ENCODE data around the gene B9D2. TPM values are rescaled to one million over a fixed set of nuclear protein-coding genes. Genes with fewer than 3 reads are reported as not detected.

The B9D2 gene
- total RNA-seq, 3 donors from 2014 or later = 4.0 to 7.3 (median 4.3) TPM

GRCh38 chr19:41308450-41309179 lies 55.3 kb downstream of the B9D2 start:
- H3K4me3 ChIP-seq = peak overlapping the region; percentile 74 to 94 (median 79)
- intact Hi-C loops (cut with DNase I; ENCODE audit: low total_unique reads) = loop anchor here (5.0 kb wide), 1 partner anchor 351 kb away; no protein-coding TSS in a partner anchor
- peaks cover 24% of the 10 kb centered on the region for H3K36me3 ChIP-seq
- TF ChIP-seq CTCF (IDR thresholded peaks at IDR 0.05) = peak; percentile 98 to 99 (median 98)
- peak; percentile 12 to 71 (median 71) for TF ChIP-seq POLR2AphosphoS5 (IDR thresholded peaks at IDR 0.05)
- no peak for TF ChIP-seq POLR2A (IDR thresholded peaks at IDR 0.05)
- H3K27me3 ChIP-seq = no peaks in the 10 kb centered on the region
- peak; percentile 92 to 97 for DNase-seq (ENCODE audit: low spot score in 2 of 2)
- H3K27ac ChIP-seq = peak overlapping the region; percentile 96 to 98
- H3K4me1 ChIP-seq = peaks cover 3 to 18% of the 10 kb centered on the region in 2 donors
- H3K9me3 ChIP-seq = no peaks in the 10 kb centered on the region

- no peak for DNase-seq (ENCODE audit: low spot score in 2 of 2)
- peaks cover 24% of the 10 kb centered on the region for H3K36me3 ChIP-seq
- H3K4me3 ChIP-seq = no peak overlapping the region
- intact Hi-C loops (cut with DNase I; ENCODE audit: low total_unique reads) = loop anchor here (5.0 kb wide), 1 partner anchor 351 kb away; no protein-coding TSS in a partner anchor
- no peaks in the 10 kb centered on the region for H3K27me3 ChIP-seq
- H3K9me3 ChIP-seq = no peaks in the 10 kb centered on the region
- no peak for TF ChIP-seq CTCF (IDR thresholded peaks at IDR 0.05)
- no peak for TF ChIP-seq POLR2AphosphoS5 (IDR thresholded peaks at IDR 0.05)
- no peak for TF ChIP-seq POLR2A (IDR thresholded peaks at IDR 0.05)
- peaks cover 3 to 18% of the 10 kb centered on the region in 2 donors for H3K4me1 ChIP-seq
- peak overlapping the region; percentile 96 to 98 for H3K27ac ChIP-seq
Observed at GRCh38 chr19:41307954-41308449, 55.9 kb downstream of the B9D2 start.

GRCh38 chr19:41307090-41307875 lies 56.7 kb downstream of the B9D2 start:
- DNase-seq (ENCODE audit: low spot score in 2 of 2) = no peak
- Histone ChIP-seq H3K9me3 (no peaks in the 10 kb centered on the region), H3K36me3 (peaks cover 24% of the 10 kb centered on the region), H3K27me3 (no peaks in the 10 kb centered on the region), H3K4me3 (no peak overlapping the region), H3K27ac (peak overlapping the region; percentile 96 to 98), H3K4me1 (peaks cover 3 to 18% of the 10 kb centered on the region in 2 donors)
- TF ChIP-seq CTCF (IDR thresholded peaks at IDR 0.05) = no peak
- TF ChIP-seq POLR2A (IDR thresholded peaks at IDR 0.05) = no peak
- no peak for TF ChIP-seq POLR2AphosphoS5 (IDR thresholded peaks at IDR 0.05)
- intact Hi-C loops (cut with DNase I; ENCODE audit: low total_unique reads) = loop anchor here (5.0 kb wide), 1 partner anchor 350 kb away; no protein-coding TSS in a partner anchor

- intact Hi-C loops (cut with DNase I; ENCODE audit: low total_unique reads) = loop anchor here (5.0 kb wide), 1 partner anchor 349 kb away; no protein-coding TSS in a partner anchor
Observed at GRCh38 chr19:41305927-41306793, 57.8 kb downstream of the B9D2 start.

More at GRCh38 chr19:41305927-41306793, 57.8 kb downstream of the B9D2 start:
- H3K27ac ChIP-seq = peak overlapping the region in 1 of 2 donors; percentile 4
- no peaks in the 10 kb centered on the region for H3K9me3 ChIP-seq
- TF ChIP-seq POLR2AphosphoS5 (IDR thresholded peaks at IDR 0.05) = no peak
- TF ChIP-seq POLR2A (IDR thresholded peaks at IDR 0.05) = no peak
- no peak for TF ChIP-seq CTCF (IDR thresholded peaks at IDR 0.05)
- H3K36me3 ChIP-seq = peaks cover 24% of the 10 kb centered on the region
- no peak overlapping the region for H3K4me3 ChIP-seq
- no peaks in the 10 kb centered on the region for H3K27me3 ChIP-seq
- peaks cover 2 to 11% of the 10 kb centered on the region in 2 donors for H3K4me1 ChIP-seq
- no peak for DNase-seq (ENCODE audit: low spot score in 2 of 2)

Measured in breast epithelium (tissue), 4 donors.